Measurements from ENCODE around the gene UBTF. TPM values are rescaled to one million over a fixed set of nuclear protein-coding genes. Genes with fewer than 3 reads are reported as not detected.

UBTF gene
- 34.1 and 41.9 TPM in 2 replicates for total RNA-seq

DNA sequence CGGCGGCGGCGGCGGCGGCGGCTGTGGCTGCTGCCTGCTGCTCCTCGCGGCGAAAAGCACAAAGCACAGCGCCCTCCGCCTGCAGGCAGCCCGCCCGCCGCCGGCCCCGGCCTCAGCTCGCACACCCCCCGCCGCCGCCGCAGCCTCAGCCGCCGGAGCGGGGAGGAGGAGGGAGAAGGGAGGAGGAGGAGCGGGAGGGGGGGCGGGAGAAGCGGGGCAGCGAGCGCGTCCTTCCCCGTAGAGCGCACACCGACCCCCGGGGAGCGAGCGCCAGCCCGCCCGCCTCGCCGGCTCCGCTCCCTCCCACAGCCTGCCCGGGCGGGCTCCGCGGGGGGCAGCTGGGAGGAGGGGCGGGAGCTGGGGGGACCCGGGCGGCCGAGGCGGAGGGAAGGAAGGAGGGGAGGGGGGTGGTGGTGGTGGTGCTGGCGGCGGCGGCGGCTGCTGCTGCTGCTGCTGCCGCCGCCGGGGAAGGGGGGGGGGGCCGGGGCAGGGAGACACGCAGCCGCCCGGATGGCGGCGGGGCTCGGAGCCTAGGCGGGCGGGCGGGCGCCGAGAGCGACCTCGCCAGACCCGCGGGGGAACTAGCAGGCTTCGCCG lies at the start of gene UBTF:
Gene UBTF, minus strand, starts transcription at position 60 of the 597 bp plus-strand sequence. CDS start 1,446 bp downstream, outside the sequence.

DNA sequence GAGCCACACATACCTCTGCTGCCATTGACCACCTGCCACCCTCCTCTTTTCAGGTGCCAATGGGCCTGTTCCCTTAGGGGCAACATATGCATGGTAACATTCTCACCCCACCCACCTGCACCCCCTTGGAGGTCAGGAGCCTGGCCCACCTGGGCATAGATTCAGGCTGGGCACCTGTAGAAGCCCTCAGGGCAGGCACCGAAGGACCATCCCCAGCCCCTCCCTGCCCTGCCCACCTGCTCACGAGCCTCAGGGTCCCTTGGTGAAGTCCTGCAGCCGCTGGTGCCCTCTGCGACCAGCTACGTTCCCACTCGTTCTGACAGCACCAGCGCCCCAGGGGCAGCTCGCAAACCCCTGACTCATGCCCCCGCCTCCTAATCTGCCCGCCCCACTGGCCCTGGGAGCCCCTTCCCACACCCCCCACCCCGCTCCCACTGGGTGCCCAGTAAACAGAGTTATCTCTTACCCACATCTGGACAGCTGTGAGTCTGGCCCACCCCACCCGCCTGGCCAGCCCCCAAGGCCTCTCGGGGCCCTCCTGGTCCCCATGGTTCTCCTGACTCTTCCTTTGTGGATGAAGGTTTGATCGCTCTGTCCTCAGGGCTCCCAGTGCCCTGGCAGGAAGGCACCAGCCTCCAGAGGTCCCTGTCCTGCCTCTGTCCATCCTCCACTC lies 48.5 kb upstream of the UBTF start, which contains the start of gene SLC4A1:
Gene SLC4A1, minus strand, starts transcription at position 318 of the 673 bp plus-strand sequence. CDS start 5,269 bp downstream, outside the sequence.

GRCh38 chr17:44199553-44200477 lies 19.7 kb downstream of the UBTF start, which contains the start of gene ATXN7L3:
Gene ATXN7L3 (minus strand): TSS chr17:44199884. CDS start chr17:44198070, 1,814 bp downstream.

DNA sequence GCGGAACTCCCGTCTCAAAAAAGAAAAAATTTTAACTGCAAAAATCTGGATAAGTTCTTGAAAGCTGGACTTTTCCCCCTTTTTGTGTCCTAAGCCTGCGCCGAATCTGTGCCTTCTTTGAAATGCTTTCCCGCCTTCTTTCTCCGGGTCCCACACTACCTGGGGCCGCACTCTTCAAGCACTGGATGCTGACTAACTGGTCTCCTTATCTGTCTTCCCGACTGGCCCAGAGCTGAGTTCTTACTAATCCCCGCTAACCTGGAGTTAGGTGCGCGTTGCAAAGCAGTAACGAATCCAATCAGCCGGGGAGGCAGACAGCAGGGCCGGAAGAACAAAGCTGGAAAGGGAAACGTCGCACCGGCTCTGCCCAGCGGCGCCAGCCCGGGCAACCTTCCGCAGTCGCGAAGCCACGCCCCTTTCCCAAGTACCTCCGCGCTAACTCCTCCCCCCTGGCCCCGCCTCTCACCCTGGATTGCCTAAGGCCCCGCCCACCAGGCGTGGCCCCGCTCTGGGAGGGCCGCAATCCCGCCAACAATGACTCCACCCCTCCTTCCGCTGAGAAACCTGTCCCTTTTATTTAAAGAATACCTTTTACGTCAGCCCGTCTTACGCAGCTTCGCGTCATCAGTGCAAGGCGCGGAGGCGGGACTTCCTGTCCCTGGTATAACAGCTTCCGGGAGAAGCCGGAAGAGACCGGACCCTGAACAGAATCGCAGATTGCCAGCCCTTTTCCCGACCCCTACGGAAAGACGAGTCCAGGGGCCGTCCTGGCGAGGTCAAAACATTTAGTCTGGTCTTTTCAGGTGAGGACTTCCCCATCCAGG lies 33.0 kb downstream of the UBTF start, which contains the start of gene TMUB2:
Gene TMUB2, plus strand, starts transcription at position 666 of the 824 bp plus-strand sequence. CDS start 737 bp downstream, outside the sequence.

DNA sequence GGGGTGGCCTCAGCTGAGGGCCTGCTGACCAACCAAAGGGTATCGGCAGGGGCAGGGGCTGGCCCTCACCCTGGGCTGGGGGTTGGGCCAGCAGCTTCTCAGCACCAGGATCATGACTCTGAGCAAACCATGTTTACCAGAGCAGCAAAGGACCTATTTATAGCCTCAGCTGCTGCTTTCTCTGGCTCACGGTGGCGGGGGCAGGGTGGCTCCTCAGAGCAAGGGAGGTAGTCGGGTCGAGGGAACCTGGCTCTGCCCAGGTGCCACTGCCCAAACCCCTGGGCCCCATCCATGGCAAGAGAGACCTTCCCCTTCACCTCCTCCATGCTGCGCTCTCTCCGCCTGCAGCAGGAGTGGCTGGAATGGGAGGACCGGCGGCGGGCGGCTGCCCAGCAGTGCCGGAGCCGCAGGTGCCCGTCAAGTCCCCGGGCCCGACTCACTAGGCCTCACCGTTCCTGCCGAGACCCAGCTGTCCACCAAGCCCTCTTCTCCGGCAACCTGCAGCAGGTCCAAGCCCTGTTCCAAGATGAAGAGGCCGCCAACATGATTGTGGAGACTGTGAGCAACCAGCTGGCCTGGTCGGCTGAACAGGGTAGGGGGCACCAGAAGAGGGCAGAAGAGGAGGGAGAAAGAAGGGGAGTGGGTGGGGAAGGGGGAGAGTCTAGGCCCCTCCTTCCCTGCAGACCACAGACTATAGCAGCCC lies 48.8 kb downstream of the UBTF start, which contains the start of gene ASB16:
Gene ASB16, plus strand, starts transcription at position 206 of the 703 bp plus-strand sequence. Its CDS starts 86 bp downstream, at position 292.

Other genes with a start within 250 kb of the UBTF start
- 1.5 and 6.1 TPM in 2 replicates for gene NAGS, start 215.1 kb downstream of the UBTF start, total RNA-seq
- gene TMEM101, start 204.7 kb downstream of the UBTF start, total RNA-seq: 43.0 and 80.5 TPM in 2 replicates
- gene LSM12, start 153.0 kb downstream of the UBTF start, total RNA-seq: 26.1 and 44.3 TPM in 2 replicates
- 22.0 and 27.1 TPM in 2 replicates for gene G6PC3, start 148.9 kb downstream of the UBTF start, total RNA-seq
- gene HDAC5, start 96.0 kb downstream of the UBTF start, total RNA-seq: 27.3 and 48.3 TPM in 2 replicates
- gene HROB, start 77.7 kb downstream of the UBTF start, total RNA-seq: under 0.01 and 1.4 TPM in 2 replicates
- gene ASB16, start 49.0 kb downstream of the UBTF start, total RNA-seq: 0.09 TPM in 1 of 2 replicates, not detected in the other
- 24.5 and 26.4 TPM in 2 replicates for gene TMUB2, start 32.7 kb downstream of the UBTF start, total RNA-seq
- gene ATXN7L3, start 19.8 kb downstream of the UBTF start, total RNA-seq: 37.7 and 49.5 TPM in 2 replicates
- not detected in 2 replicates for gene SLC4A1, start 48.5 kb upstream of the UBTF start, total RNA-seq
- 0.09 and 0.59 TPM in 2 replicates for gene RUNDC3A, start 88.9 kb upstream of the UBTF start, total RNA-seq
- 63.0 and 87.0 TPM in 2 replicates for gene SLC25A39, start 105.1 kb upstream of the UBTF start, total RNA-seq
- gene GRN, start 125.6 kb upstream of the UBTF start, total RNA-seq: 292 and 344 TPM in 2 replicates
- gene FAM171A2, start 144.2 kb upstream of the UBTF start, total RNA-seq: 3.4 and 4.2 TPM in 2 replicates
- gene ITGA2B, start 170.0 kb upstream of the UBTF start, total RNA-seq: under 0.01 and 0.14 TPM in 2 replicates

All from smooth muscle cell of the umbilical artery (primary cell).